Endothelial cell of umbilical vein (primary cell): Measurements from ENCODE around the gene ANO1.

ENCODE experiments used
- CTCF ChIP-seq, 2 donors: IDR thresholded peaks; 1 replicate in 1 of 2; 2 replicates in 1 of 2; pipeline ENCODE4 v1.5.1; 2011; ENCODE audit warnings: low read length in 2 of 2, mild to moderate bottlenecking in 2 of 2, moderate library complexity in 2 of 2, control low read depth in 1 of 2, inconsistent platforms in 1 of 2, low read depth in 1 of 2; ENCODE audit not compliant: insufficient read depth in 1 of 2; ENCODE audit errors: extremely low read depth in 1 of 2
- EZH2 ChIP-seq: IDR thresholded peaks from 2 replicates; pipeline ENCODE4 v1.6.1; 2012; ENCODE audit warnings: borderline replicate concordance, low read depth, mild to moderate bottlenecking, moderate library complexity, low read length, inconsistent platforms; ENCODE audit not compliant: severe bottlenecking
- FOS ChIP-seq: IDR thresholded peaks from 2 replicates; pipeline ENCODE4 v1.6.1; 2011; ENCODE audit warnings: mild to moderate bottlenecking, low read length, moderate library complexity, borderline replicate concordance; ENCODE audit not compliant: insufficient read depth
- GATA2 ChIP-seq: IDR thresholded peaks from 2 replicates; pipeline ENCODE4 v1.7.0; 2011; ENCODE audit warnings: low read depth, mild to moderate bottlenecking, moderate library complexity, mixed read lengths, low read length; ENCODE audit not compliant: insufficient read length, insufficient read depth
- MAX ChIP-seq: IDR thresholded peaks from 2 replicates; pipeline ENCODE4 v1.6.1; 2011; ENCODE audit not compliant: insufficient read depth, insufficient read length
- MYC ChIP-seq: IDR thresholded peaks from one replicate; pipeline ENCODE4 v1.6.1; 2011; ENCODE audit warnings: mild to moderate bottlenecking, low read depth, low read length
- POLR2A ChIP-seq: IDR thresholded peaks from 2 replicates; pipeline ENCODE4 v1.6.1; 2012; ENCODE audit warnings: low read depth, mild to moderate bottlenecking, control low read depth, low read length
- POLR2AphosphoS5 ChIP-seq: IDR thresholded peaks from 2 replicates; pipeline ENCODE4 v1.6.1; 2012; ENCODE audit warnings: low read depth, mild to moderate bottlenecking, control low read depth, low read length, moderate library complexity; ENCODE audit not compliant: insufficient read depth

- TF ChIP-seq CTCF (IDR thresholded peaks at IDR 0.05; ENCODE audit: extremely low read depth in 1 of 2, insufficient read depth in 1 of 2, low read depth in 1 of 2, low read length in 2 of 2), result no peak
- no peak for TF ChIP-seq POLR2AphosphoS5
- TF ChIP-seq EZH2, result no peak
- no peak for TF ChIP-seq POLR2A
- TF ChIP-seq FOS, result no peak
- TF ChIP-seq GATA2, result no peak
- TF ChIP-seq MYC, result no peak
- no peak for TF ChIP-seq MAX
Observed at GRCh38 chr11:70033711-70034070, 44.4 kb upstream of the ANO1 start.
